Activated T-cell treated with anti-CD3 and anti-CD28 coated beads, Interleukin-2, amount 50 U/mL, for 24 hours (primary cell): ENCODE data around the gene EPS8L1.
"Not testable (repeated sequence)": the region's sequence is repeated elsewhere in the genome, so short reads cannot be mapped to it uniquely, and the experiment has no call there.

Source experiments
- DNase-seq: peaks from one replicate; pipeline ENCODE4 v3.0.0-alpha.2; 2020
- H3K27ac Mint-ChIP-seq: 2 replicates; pipeline ENCODE4 v1.8.0; 2020; ENCODE audit warnings: mild to moderate bottlenecking, mixed read lengths
- H3K27me3 Mint-ChIP-seq: 2 replicates; pipeline ENCODE4 v1.8.0; 2020; ENCODE audit warnings: mixed read lengths
- H3K36me3 Mint-ChIP-seq: 2 replicates; pipeline ENCODE4 v1.8.0; 2020; ENCODE audit warnings: low read depth, mixed read lengths
- H3K4me1 Mint-ChIP-seq: 2 replicates; pipeline ENCODE4 v1.8.0; 2020; ENCODE audit warnings: low read depth, mixed read lengths
- H3K4me3 Mint-ChIP-seq: 2 replicates; pipeline ENCODE4 v1.8.0; 2020; ENCODE audit warnings: mild to moderate bottlenecking, moderate library complexity, mixed read lengths
- H3K9me3 Mint-ChIP-seq: 2 replicates; pipeline ENCODE4 v1.8.0; 2020; ENCODE audit warnings: mixed read lengths

The EPS8L1 gene

DNA sequence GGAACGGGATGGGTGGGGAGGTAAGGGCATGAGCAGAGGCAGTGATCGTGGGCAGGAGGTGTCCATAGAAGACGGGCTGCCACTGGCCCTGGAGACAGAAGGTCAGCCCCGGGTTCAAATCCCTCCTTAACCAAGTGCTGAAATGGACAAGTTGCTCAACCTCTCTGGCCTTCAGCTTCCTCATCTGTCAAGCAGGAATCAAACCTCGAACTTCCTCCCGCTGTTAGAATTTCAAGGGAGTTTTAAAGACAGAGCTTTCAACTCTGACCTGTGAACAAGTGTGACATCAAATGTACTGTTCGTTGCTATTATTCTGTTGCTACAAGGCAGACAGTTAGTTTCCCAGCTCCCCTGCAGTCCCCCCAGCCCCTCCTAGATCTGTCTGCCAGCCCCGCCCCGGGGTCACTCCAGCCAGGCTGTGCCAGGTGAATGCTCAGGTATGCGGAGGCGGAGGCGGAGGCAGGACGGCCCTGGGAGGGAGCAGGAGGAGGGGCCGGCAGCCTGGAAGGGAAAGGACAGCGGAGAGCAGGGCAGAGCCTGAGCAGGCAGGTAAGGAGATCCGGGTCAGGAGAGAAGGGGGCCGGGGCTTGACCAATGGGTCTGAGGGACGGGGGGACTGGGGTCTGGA lies at the start of gene EPS8L1:
Gene EPS8L1, plus strand, starts transcription at position 499 of the 628 bp plus-strand sequence. CDS start 576 bp downstream, outside the sequence.
- Mint-ChIP-seq H3K4me3 (no peak within 1 kb of the TSS), H3K27ac (no peak within 1 kb of the TSS), H3K27me3 (peaks cover 68% of the 10 kb centered on the region)

DNA sequence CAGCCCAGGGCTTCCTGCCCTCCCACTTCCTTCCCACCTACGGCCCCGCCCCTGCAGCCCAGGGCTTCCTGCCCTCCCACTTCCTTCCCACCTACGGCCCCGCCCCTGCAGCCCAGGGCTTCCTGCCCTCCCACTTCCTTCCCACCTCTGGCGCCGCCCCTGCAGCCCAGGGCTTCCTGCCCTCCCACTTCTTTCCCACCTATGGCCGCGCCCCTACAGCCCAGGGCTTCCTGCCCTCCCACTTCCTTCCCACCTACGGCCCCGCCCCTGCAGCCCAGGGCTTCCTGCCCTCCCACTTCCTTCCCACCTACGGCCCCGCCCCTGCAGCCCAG lies 48.6 kb upstream of the EPS8L1 start:
- H3K9me3 Mint-ChIP-seq, result peaks cover 15% of the 10 kb centered on the region
- H3K4me1 Mint-ChIP-seq, H3K27ac Mint-ChIP-seq, DNase-seq, H3K27me3 Mint-ChIP-seq, H3K4me3 Mint-ChIP-seq: not testable (repeated sequence)
- H3K36me3 Mint-ChIP-seq, result peaks cover 13% of the 10 kb centered on the region

More for the DNA sequence above, at the start of gene EPS8L1:
- Mint-ChIP-seq H3K36me3 (no peaks in the 10 kb centered on the region), H3K4me1 (peaks cover 13% of the 10 kb centered on the region), H3K9me3 (peaks cover 3% of the 10 kb centered on the region)
- no peak for DNase-seq

DNA sequence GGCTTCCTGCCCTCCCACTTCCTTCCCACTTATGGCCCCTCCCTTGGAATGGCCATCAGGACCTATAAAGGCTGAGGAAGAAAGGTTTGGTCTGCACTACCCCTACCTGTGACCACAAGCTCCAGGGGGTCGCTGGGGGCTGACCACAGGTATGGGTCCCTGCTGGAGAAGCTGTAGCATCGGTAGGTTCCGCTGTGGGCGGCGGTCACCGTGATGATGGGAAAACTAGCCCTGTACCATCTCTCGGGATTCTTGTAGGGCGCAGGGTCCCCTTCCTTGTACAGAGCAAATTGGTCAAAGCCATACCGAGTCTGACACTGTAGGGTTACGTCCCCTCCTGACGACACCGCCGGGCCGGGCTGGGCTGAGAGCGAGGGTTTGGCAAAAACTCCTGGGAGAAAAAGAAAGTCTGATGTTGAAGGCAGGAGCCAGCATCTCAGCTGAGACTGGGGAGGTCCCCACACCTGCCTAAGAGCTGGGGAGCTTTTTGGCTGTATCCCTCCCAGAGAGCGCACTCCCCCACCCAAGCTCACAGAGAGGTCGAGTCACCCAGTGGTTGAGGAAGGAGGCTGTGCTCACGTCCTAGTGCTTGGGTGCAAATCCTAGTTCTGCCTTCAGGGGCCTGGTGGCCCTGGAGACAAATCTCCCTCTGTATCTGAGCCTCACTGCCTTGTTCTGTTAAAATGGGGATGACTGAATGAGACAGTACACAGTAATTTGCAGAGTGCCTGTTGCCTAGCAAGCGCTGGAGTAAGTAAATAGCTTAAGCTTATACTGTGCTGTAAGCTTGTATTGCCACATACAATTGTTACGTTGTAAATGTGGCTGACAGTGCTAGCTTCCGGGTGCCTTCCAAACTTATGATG lies 48.0 kb upstream of the EPS8L1 start:
- Mint-ChIP-seq H3K27ac (no peak overlapping the region), H3K4me1 (peaks cover 3% of the 10 kb centered on the region), H3K27me3 (no peaks in the 10 kb centered on the region), H3K9me3 (peaks cover 15% of the 10 kb centered on the region), H3K36me3 (peaks cover 7% of the 10 kb centered on the region), H3K4me3 (no peak overlapping the region)
- DNase-seq, result no peak

DNA sequence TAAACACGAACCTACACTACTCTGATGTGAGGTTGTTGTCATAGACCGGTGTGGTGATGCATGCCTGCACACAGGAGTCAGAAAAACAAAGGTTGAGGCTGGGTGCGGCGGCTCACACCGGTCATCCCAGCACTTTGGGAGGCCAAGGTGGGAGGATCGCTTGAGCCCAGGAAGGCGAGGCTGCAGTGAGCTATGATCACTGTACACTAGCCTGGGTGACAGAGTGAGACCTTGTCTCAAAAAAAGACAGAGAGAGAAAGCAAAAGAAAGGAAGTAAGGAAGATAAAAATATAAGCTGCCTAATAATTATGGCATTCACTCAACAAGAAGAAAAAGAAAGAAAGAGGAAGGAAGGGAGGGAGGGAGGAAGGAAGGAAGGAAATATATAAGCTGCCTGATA lies 46.9 kb upstream of the EPS8L1 start:
- no peak for DNase-seq
- no peaks in the 10 kb centered on the region for H3K27me3 Mint-ChIP-seq
- H3K4me3 Mint-ChIP-seq, result no peak overlapping the region
- H3K4me1 Mint-ChIP-seq, result peaks cover 3% of the 10 kb centered on the region
- H3K9me3 Mint-ChIP-seq, result peaks cover 11% of the 10 kb centered on the region
- H3K27ac Mint-ChIP-seq, result no peak overlapping the region
- no peaks in the 10 kb centered on the region for H3K36me3 Mint-ChIP-seq

DNA sequence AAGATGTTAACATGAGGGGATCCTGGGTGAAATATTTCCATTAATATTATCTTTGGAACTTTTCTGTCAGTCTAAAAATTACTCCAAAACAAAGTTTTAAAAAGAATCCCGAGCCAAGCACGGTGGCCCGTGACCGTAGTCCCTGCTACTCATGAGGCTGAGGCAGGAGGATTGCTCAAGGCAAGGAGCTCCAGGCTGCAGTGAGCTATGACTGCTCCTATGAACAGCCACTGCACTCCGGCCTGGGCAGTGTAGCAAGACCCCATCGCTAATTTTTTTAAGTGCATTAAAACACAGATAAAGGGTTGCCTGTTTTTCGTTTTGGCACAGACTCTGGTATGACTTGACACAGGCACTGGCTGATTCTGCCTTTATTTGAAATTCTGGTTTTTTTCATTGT lies 44.5 kb upstream of the EPS8L1 start:
- no peaks in the 10 kb centered on the region for H3K36me3 Mint-ChIP-seq

DNA sequence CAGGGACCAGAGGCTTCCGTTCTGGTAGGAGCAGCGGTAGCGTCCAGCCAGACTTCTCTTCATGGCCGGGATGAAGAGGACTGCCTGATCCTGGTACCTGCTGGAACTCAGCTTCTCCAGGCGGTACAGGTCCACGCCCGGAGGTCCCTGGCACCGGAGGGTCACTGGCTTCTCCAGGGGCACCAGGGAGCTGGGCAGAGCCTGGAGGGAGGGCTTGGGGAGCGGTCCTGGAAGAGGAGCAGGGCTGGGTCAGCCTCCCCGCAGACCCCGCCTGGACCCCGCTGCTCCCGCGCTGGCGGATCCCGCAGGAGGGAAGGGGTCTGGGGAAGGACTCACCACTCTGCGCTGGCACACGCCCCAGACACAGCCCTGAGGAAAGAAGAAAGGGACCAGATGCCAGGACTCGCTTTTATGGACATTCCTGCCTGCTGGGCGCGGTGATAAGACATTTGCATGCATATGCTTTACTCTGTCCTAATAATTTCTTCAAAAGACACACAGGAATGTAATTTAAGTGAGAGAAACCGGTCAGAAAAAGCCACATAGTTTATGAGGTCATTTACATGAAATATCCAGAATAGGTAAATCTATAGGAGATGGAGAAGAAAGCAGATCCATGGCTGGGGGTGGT lies 43.4 kb upstream of the EPS8L1 start:
- H3K36me3 Mint-ChIP-seq, result no peaks in the 10 kb centered on the region

More for the DNA sequence above, 44.5 kb upstream of the EPS8L1 start:
- Mint-ChIP-seq H3K9me3 (peaks cover 2% of the 10 kb centered on the region), H3K4me1 (peaks cover 2% of the 10 kb centered on the region), H3K27ac (no peak overlapping the region), H3K4me3 (no peak overlapping the region), H3K27me3 (no peaks in the 10 kb centered on the region)
- no peak for DNase-seq

DNA sequence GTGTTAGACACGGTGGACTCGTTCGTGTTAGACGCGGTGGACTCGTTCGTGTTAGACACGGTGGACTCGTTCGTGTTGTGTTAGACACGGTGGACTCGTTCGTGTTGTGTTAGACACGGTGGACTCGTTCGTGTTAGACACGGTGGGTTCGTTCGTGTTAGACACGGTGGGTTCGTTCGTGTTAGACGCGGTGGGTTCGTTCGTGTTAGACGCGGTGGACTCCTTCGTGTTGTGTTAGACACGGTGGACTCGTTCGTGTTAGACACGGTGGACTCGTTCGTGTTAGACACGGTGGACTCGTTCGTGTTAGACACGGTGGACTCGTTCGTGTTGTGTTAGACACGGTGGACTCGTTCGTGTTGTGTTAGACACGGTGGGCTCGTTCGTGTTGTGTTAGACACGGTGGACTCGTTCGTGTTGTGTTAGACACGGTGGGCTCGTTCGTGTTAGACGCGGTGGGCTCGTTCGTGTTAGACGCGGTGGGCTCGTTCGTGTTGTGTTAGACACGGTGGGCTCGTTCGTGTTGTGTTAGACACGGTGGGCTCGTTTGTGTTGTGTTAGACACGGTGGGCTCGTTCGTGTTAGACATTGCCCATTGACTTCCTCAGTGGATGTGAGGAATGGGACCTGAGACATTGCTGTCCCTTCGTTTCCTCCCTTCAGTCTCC lies 42.6 kb upstream of the EPS8L1 start:
- H3K4me3 Mint-ChIP-seq, result not testable (repeated sequence)

More for the DNA sequence above, 43.4 kb upstream of the EPS8L1 start:
- H3K9me3 Mint-ChIP-seq, result no peaks in the 10 kb centered on the region
- H3K27me3 Mint-ChIP-seq, result no peaks in the 10 kb centered on the region
- no peaks in the 10 kb centered on the region for H3K4me1 Mint-ChIP-seq
- DNase-seq, result no peak
- H3K4me3 Mint-ChIP-seq, result no peak overlapping the region
- H3K27ac Mint-ChIP-seq, result no peak overlapping the region

DNA sequence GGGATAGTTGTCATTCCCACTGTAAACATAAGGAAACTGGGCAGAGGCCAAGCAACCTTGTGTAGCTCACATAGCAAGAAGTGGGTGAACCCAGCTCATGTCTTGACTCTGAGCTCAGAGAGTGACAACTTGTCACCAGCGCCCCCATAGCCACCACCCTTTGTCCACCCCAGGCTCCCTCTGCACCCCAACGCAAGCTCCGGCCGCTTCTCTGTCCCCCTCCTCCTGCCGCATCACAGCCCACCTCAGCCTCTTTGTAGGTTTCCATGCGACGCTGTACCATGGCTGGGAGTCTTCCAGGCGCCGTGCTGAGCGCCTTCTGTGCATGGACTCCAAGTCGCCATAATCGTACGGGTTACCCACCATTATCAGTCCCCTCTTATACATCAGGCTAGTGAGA lies 40.9 kb upstream of the EPS8L1 start:
- Mint-ChIP-seq H3K4me3 (no peak overlapping the region), H3K27me3 (no peaks in the 10 kb centered on the region), H3K4me1 (no peaks in the 10 kb centered on the region)

More for the DNA sequence above, 42.6 kb upstream of the EPS8L1 start:
- DNase-seq, H3K27me3 Mint-ChIP-seq, H3K36me3 Mint-ChIP-seq, H3K27ac Mint-ChIP-seq, H3K9me3 Mint-ChIP-seq, H3K4me1 Mint-ChIP-seq: not testable (repeated sequence)

DNA sequence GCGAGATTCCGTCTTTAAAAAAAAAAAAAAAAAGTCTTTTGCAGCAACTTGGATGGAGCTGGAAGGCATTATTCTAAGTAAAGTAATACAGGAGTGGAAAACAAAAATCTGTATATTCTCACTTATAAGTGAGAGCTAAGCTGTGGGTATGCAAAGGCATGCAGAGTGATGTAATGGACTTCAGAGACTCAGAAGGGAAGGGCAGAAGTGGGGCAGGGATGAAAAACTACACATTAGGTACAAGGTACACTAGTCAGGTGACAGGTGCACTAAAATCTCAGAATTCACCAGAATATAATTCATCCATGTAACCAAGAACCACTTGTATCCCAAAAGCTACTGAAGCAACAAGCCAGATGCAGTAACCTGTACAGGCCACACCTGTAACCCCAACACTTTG lies 39.6 kb upstream of the EPS8L1 start:
- peaks cover 2% of the 10 kb centered on the region for H3K9me3 Mint-ChIP-seq
- no peaks in the 10 kb centered on the region for H3K27me3 Mint-ChIP-seq
- H3K36me3 Mint-ChIP-seq, result peaks cover 2% of the 10 kb centered on the region
- H3K27ac Mint-ChIP-seq, result no peak overlapping the region
- no peak for DNase-seq
- H3K4me1 Mint-ChIP-seq, result peaks cover under 1% of the 10 kb centered on the region
- no peak overlapping the region for H3K4me3 Mint-ChIP-seq

More for the DNA sequence above, 40.9 kb upstream of the EPS8L1 start:
- DNase-seq, result no peak
- H3K9me3 Mint-ChIP-seq, result peaks cover under 1% of the 10 kb centered on the region
- peaks cover under 1% of the 10 kb centered on the region for H3K36me3 Mint-ChIP-seq
- H3K27ac Mint-ChIP-seq, result no peak overlapping the region

DNA sequence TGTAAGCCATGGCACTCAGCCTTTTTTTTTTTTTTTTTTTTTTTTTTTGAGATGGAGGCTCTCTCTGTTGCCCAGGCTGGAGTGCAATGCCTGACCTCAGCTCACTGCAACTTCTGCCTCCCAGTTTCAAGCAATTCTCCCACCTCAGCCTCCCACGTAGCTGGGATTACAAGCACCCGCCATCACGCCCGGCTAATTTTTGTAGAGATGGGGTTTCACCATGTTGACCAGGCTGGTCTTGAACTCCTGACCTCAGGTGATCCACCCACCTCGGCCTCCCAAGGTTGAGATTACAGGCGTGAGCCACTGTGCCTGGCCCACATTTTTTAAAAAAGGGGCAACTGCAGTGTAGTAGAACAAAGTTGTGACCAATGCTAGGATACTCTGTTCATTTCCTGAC lies 38.1 kb upstream of the EPS8L1 start:
- not testable (repeated sequence) for H3K4me3 Mint-ChIP-seq, DNase-seq, H3K27ac Mint-ChIP-seq, H3K27me3 Mint-ChIP-seq, H3K9me3 Mint-ChIP-seq
- peaks cover 11% of the 10 kb centered on the region for H3K36me3 Mint-ChIP-seq
- H3K4me1 Mint-ChIP-seq, result peaks cover 16% of the 10 kb centered on the region

DNA sequence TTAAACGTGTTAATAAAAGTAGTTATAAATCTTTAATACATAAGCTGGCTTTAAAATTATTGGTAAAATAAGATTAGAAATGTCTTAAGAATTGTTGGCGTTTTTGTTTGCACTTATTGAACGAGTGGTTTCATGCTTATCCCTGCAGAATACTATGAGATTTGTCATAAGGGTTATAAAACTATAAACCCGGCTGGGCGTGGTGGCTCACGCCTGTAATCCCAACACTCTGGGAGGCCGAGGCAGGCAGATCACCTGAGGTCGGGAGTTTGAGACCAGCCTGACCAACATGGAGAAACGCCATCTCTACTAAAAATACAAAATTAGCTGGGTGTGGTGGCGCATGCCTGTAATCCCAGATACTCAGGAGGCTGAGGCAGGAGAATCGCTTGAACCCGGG lies 35.0 kb upstream of the EPS8L1 start:
- Mint-ChIP-seq H3K36me3 (peaks cover 38% of the 10 kb centered on the region), H3K4me1 (peaks cover 20% of the 10 kb centered on the region)
- H3K27me3 Mint-ChIP-seq, H3K27ac Mint-ChIP-seq, H3K4me3 Mint-ChIP-seq, DNase-seq, H3K9me3 Mint-ChIP-seq: not testable (repeated sequence)

DNA sequence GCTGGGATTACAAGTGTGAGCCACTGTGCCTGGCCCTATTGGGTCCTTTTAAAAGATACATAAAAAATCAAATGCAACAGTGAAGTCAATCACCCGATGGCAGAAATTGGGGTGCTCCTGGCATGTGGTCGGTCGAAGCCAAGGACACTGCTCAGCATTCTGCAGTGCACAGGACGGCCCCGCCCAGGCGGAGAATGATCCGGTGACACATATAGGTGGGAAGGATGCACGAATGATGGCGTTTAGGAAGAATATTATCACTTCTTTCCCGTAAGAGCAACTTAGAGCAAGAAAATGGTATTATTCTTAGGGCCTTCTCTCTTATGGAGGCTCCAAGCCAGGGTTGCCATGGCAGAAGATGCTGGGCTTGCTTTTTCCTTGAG lies 34.4 kb upstream of the EPS8L1 start:
- Mint-ChIP-seq H3K27ac (peak overlapping the region; percentile 74), H3K36me3 (peaks cover 38% of the 10 kb centered on the region), H3K4me3 (peak overlapping the region; percentile 51), H3K9me3 (peaks cover 2% of the 10 kb centered on the region), H3K27me3 (no peaks in the 10 kb centered on the region), H3K4me1 (peaks cover 20% of the 10 kb centered on the region)
- DNase-seq, result no peak

DNA sequence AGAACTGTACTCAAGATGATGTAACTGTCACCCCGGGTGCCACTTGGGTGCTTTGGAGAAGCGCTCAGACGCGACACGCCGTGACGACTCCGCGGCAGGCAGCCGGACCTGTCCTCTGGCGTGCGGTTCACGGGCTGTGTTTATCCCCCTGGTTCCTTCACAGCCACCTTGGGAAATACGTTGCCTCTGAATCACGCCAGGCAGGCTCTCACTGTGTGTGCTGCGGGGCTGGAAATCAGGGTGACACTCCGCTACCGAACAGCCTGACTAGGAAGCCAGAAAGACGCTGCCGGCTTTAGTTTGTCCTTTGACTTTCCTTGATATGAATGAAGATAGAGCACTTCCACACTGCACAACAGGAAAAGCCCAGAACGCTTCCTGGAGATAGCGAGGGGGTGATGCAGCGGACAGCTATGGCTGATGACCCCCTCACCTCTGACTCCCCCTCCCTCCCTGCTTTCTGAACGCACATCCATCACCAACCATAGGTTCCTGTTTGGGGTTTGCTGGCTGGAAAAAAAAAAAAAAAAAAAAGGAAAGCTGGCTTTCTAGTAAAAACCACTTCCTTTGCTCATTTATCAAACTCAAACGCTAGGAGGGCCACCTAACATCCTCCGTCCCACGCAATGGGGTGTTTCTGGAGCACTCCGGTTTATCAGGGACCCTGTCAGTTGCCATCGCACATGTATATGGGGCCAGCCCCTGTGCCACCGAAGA lies 33.9 kb upstream of the EPS8L1 start:
- peak; percentile 52 for DNase-seq
- H3K36me3 Mint-ChIP-seq, result peaks cover 43% of the 10 kb centered on the region
- no peaks in the 10 kb centered on the region for H3K27me3 Mint-ChIP-seq
- peaks cover 2% of the 10 kb centered on the region for H3K9me3 Mint-ChIP-seq
- peak overlapping the region; percentile 51 for H3K4me3 Mint-ChIP-seq
- H3K27ac Mint-ChIP-seq, result peak overlapping the region; percentile 74
- H3K4me1 Mint-ChIP-seq, result peaks cover 20% of the 10 kb centered on the region

DNA sequence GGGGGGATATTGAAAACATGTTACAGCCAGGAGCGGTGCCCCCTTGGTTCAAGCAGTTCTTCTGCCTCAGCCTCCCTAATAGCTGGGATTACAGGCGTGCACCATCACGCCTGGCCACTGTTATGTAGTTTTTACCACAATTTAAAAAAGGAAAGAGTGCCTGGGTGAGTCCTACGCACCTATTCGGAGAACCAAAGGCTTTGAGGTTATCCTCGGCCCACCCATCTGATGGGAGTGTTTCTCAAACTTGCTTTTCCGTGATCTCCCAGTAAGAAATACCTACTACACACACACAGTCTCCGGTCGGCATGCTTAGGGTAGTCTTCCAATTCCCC lies 33.4 kb upstream of the EPS8L1 start:
- Mint-ChIP-seq H3K36me3 (peaks cover 48% of the 10 kb centered on the region), H3K4me3 (peak overlapping the region; percentile 51), H3K27me3 (no peaks in the 10 kb centered on the region), H3K27ac (peak overlapping the region; percentile 74), H3K9me3 (peaks cover 2% of the 10 kb centered on the region), H3K4me1 (peaks cover 20% of the 10 kb centered on the region)
- DNase-seq, result no peak
